Panc1 (cell line): ENCODE data around the gene FBLN1.

Source experiments
- CTCF ChIP-seq: fragments of 450-650 bp; IDR thresholded peaks from 2 replicates; pipeline ENCODE4 v1.5.1; 2017; ENCODE audit warnings: mild to moderate bottlenecking
- SIN3A ChIP-seq: IDR thresholded peaks from 2 replicates; pipeline ENCODE4 v1.6.1; 2012; ENCODE audit warnings: low read depth, mild to moderate bottlenecking, low read length, moderate library complexity, borderline replicate concordance; ENCODE audit not compliant: insufficient read depth

- TF ChIP-seq CTCF (no peak), SIN3A (no peak)
Observed at GRCh38 chr22:45597460-45598192, 94.9 kb downstream of the FBLN1 start.
